B cell (primary cell): ENCODE data around the gene SH3RF1. TPM values are rescaled to one million over a fixed set of nuclear protein-coding genes. Genes with fewer than 3 reads are reported as not detected.

Experiments
- ATAC-seq: fragments of 200-7000 bp; cut with Tn5 transposase; one replicate; pipeline ENCODE4 v1.10.0; 2021; ENCODE audit warnings: low read depth, mild to moderate bottlenecking, moderate number of reproducible peaks, moderate library complexity
- CTCF ChIA-PET: fragments of 350-600 bp; sonication (Branson Sonifier 250); formaldehyde crosslinking; loops from one replicate; lab custom pipeline; 2021; ENCODE audit warnings: antibody characterized with exemption, inconsistent platforms; lab: Charles Lee
- POLR2A ChIA-PET: fragments of 350-600 bp; sonication (Branson Sonifier 250); formaldehyde crosslinking; loops from one replicate; lab custom pipeline; 2021; ENCODE audit warnings: antibody characterized with exemption; lab: Charles Lee
- DNase-seq: peaks from one replicate; pipeline ENCODE4 v3.0.0; 2013
- H2AFZ ChIP-seq: 2 replicates; pipeline ENCODE4 v1.6.1; 2012; ENCODE audit warnings: mild to moderate bottlenecking, low read depth, low read length; ENCODE audit not compliant: insufficient read depth, poor library complexity, severe bottlenecking
- H3K27ac ChIP-seq, 2 donors: 1 replicate in 1 of 2; 2 replicates in 1 of 2; pipeline ENCODE4 v1.5.1; 2012 to 2013; ENCODE audit warnings: low read length in 2 of 2, mild to moderate bottlenecking in 2 of 2, moderate library complexity in 1 of 2
- H3K27me3 ChIP-seq, 4 experiments: fragments of 200-600 bp in 1 of 4; sonication (generic) in 1 of 4; replicated peaks in 1 of 4; 1 replicate in 2 of 4; 2 replicates in 2 of 4; pipeline versions ENCODE4 v1.6.1 to v1.7.0; 2013 to 2016; ENCODE audit warnings: low read length in 3 of 4, mild to moderate bottlenecking in 2 of 4, mixed read lengths in 1 of 4, moderate library complexity in 1 of 4; ENCODE audit not compliant: insufficient read depth in 4 of 4, control insufficient read depth in 3 of 4; ENCODE audit errors: control extremely low read depth in 1 of 4
- H3K36me3 ChIP-seq, 2 experiments: replicated peaks in 1 of 2; 1 replicate in 1 of 2; 2 replicates in 1 of 2; pipeline versions ENCODE4 v1.6.1 to v1.7.1; 2013; ENCODE audit warnings: low read length in 1 of 2; ENCODE audit not compliant: insufficient read depth in 2 of 2, control insufficient read depth in 1 of 2; ENCODE audit errors: control extremely low read depth in 1 of 2, extremely low read depth in 1 of 2
- H3K4me1 ChIP-seq, 2 donors: fragments of 200-600 bp in 1 of 2; sonication (generic) in 1 of 2; 1 replicate in 1 of 2; 2 replicates in 1 of 2; pipeline versions ENCODE4 v1.5.1 to v1.6.1; 2013 to 2017; ENCODE audit warnings: low read length in 2 of 2; ENCODE audit not compliant: control insufficient read depth in 2 of 2, insufficient read depth in 2 of 2
- H3K4me2 ChIP-seq: replicated peaks from 2 replicates; pipeline ENCODE3; 2012; ENCODE audit warnings: mild to moderate bottlenecking, low read depth, low read length; ENCODE audit not compliant: poor library complexity, severe bottlenecking
- H3K4me3 ChIP-seq, 5 experiments: fragments of 200-600 bp in 1 of 5; sonication (generic) in 1 of 5; 1 replicate in 3 of 5; 2 replicates in 2 of 5; pipeline versions ENCODE4 v1.5.1 to v1.7.0; 2011 to 2016; ENCODE audit warnings: low read length in 4 of 5, mild to moderate bottlenecking in 4 of 5, low read depth in 2 of 5, control low read depth in 1 of 5, moderate library complexity in 1 of 5; ENCODE audit not compliant: insufficient read depth in 1 of 5; ENCODE audit errors: control extremely low read depth in 1 of 5, extremely low read depth in 1 of 5
- H3K79me2 ChIP-seq: fragments of 200-600 bp; sonication (generic); one replicate; pipeline ENCODE4 v1.6.0; 2016; ENCODE audit warnings: low read length; ENCODE audit not compliant: control insufficient read depth, insufficient read depth
- H3K9ac ChIP-seq: fragments of 200-600 bp; sonication (generic); 2 replicates; pipeline ENCODE4 v1.6.1; 2017; ENCODE audit warnings: mild to moderate bottlenecking, low read length, moderate library complexity
- H3K9me3 ChIP-seq, 3 donors: one replicate each; pipeline versions ENCODE4 v1.6.1 to v1.7.1; 2013; ENCODE audit warnings: low read length in 2 of 3; ENCODE audit not compliant: control insufficient read depth in 2 of 3, insufficient read depth in 1 of 3; ENCODE audit errors: control extremely low read depth in 1 of 3
- H4K20me1 ChIP-seq: 2 replicates; pipeline ENCODE4 v1.6.0; 2012; ENCODE audit warnings: mild to moderate bottlenecking, low read length; ENCODE audit not compliant: insufficient read depth, control insufficient read depth, poor library complexity, severe bottlenecking
- H3K27ac Mint-ChIP-seq: one replicate; pipeline ENCODE4 v1.8.0; 2021; ENCODE audit warnings: mixed read lengths
- H3K27me3 Mint-ChIP-seq: one replicate; pipeline ENCODE4 v1.8.0; 2021; ENCODE audit warnings: mixed read lengths
- H3K4me1 Mint-ChIP-seq: one replicate; pipeline ENCODE4 v1.8.0; 2021; ENCODE audit warnings: mixed read lengths
- H3K4me3 Mint-ChIP-seq: one replicate; pipeline ENCODE4 v1.8.0; 2021; ENCODE audit warnings: mixed read lengths
- H3K9me3 Mint-ChIP-seq: one replicate; pipeline ENCODE4 v1.8.0; 2022; ENCODE audit warnings: mixed read lengths; ENCODE audit not compliant: insufficient read depth
- EZH2 ChIP-seq: IDR thresholded peaks from 2 replicates; pipeline ENCODE4 v1.6.1; 2012; ENCODE audit warnings: borderline replicate concordance, low read depth, mild to moderate bottlenecking, moderate library complexity, low read length; ENCODE audit not compliant: insufficient read depth, poor library complexity, severe bottlenecking
- WGBS: methylation state at CpG from one replicate; pipeline ENCODE4 v1.1.5; 2013; ENCODE audit warnings: missing lambda C conversion rate; ENCODE audit not compliant: insufficient coverage; 5-methylcytosine and 5-hydroxymethylcytosine counted together
- intact Hi-C: fragments of 100-400 bp; cut with micrococcal nuclease; formaldehyde crosslinking; loops from one replicate; pipeline ENCODE4 v1.10.0; 2022
- polyA plus RNA-seq: library from polyadenylated mRNA; depleted of rRNA; stranded (reverse); fragments of >200 nt; gene quantifications from 2 replicates; pipeline ENCODE4 v1.2.3, GENCODE V29; 2012
- total RNA-seq, 2 donors: library from RNA; stranded (reverse); fragments of 120-200 nt in 1 of 2; gene quantifications; 1 replicate in 1 of 2; 2 replicates in 1 of 2; pipeline versions ENCODE4 v1.2.3 to v1.2.4, GENCODE V29; 2013 to 2022
- TF ChIP-seq, protein P1 (sequence below): fragments of 200-600 bp; IDR thresholded peaks from one replicate; pipeline ENCODE4 v1.8.0; 2022; ENCODE audit warnings: antibody characterized with exemption, mild to moderate bottlenecking

Gene SH3RF1
- total and polyA plus RNA-seq, 2 donors (not counting 1 experiment from before 2014, with no cell fraction given): 2.0 to 5.4 TPM

DNA sequence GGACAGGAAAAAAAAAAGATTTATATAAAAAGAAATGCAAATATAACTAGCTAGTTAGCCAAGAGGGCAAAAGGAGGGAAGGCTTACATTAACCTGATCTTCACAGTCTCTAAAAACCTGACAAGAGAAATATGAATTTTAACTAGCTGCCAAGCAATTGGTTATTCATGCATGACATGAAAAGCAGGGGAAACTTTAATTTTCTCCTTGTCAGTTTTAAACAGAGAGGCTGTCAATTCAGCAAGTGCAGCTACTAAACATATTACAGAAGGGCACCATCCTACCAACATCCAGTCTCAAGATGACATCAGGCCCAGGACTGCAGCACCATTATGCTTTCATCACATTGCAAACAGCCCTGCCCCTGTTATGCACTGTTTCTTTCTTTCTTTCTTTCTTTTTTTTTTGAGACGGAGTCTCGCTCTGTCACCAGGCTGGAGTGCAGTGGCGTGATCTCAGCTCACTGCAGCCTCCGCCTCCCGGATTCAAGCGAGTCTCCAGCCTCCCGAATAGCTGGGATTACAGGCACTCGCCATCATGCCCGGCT, 221.8 kb downstream of the SH3RF1 start:
- DNase-seq (no peak), ATAC-seq (no peak)
- H3K27me3 Mint-ChIP-seq: peaks cover 16% of the 10 kb centered on the region
- H3K27ac Mint-ChIP-seq: no peak overlapping the region
- H3K27ac ChIP-seq: no peak overlapping the region
- ChIA-PET CTCF (interaction anchor here (0.7 kb wide), 1 partner anchor 122 kb away, joined by 3 read pairs; no protein-coding TSS in a partner anchor), POLR2A (no interaction called here)
- H3K27me3 ChIP-seq: no peaks in the 10 kb centered on the region
- no peak overlapping the region for H3K4me3 Mint-ChIP-seq
- no peak overlapping the region for H3K4me2 ChIP-seq
- H2AFZ ChIP-seq: no peak overlapping the region
- no peaks in the 10 kb centered on the region for H3K36me3 ChIP-seq
- no peaks in the 10 kb centered on the region for H3K9me3 ChIP-seq
- no peaks in the 10 kb centered on the region for H3K4me1 ChIP-seq
- no peak overlapping the region for H3K9ac ChIP-seq
- H3K9me3 Mint-ChIP-seq: no peaks in the 10 kb centered on the region
- intact Hi-C loops: no loop called here
- no peak overlapping the region for H3K4me3 ChIP-seq
- 100% methylated on average over 9 of the region's 9 CpGs for WGBS
- H3K79me2 ChIP-seq: no peaks in the 10 kb centered on the region
- TF ChIP-seq EZH2: no peak
- TF ChIP-seq, protein P1, sequence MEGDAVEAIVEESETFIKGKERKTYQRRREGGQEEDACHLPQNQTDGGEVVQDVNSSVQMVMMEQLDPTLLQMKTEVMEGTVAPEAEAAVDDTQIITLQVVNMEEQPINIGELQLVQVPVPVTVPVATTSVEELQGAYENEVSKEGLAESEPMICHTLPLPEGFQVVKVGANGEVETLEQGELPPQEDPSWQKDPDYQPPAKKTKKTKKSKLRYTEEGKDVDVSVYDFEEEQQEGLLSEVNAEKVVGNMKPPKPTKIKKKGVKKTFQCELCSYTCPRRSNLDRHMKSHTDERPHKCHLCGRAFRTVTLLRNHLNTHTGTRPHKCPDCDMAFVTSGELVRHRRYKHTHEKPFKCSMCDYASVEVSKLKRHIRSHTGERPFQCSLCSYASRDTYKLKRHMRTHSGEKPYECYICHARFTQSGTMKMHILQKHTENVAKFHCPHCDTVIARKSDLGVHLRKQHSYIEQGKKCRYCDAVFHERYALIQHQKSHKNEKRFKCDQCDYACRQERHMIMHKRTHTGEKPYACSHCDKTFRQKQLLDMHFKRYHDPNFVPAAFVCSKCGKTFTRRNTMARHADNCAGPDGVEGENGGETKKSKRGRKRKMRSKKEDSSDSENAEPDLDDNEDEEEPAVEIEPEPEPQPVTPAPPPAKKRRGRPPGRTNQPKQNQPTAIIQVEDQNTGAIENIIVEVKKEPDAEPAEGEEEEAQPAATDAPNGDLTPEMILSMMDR: no peak
- no peaks in the 10 kb centered on the region for H4K20me1 ChIP-seq
- no peaks in the 10 kb centered on the region for H3K4me1 Mint-ChIP-seq

DNA sequence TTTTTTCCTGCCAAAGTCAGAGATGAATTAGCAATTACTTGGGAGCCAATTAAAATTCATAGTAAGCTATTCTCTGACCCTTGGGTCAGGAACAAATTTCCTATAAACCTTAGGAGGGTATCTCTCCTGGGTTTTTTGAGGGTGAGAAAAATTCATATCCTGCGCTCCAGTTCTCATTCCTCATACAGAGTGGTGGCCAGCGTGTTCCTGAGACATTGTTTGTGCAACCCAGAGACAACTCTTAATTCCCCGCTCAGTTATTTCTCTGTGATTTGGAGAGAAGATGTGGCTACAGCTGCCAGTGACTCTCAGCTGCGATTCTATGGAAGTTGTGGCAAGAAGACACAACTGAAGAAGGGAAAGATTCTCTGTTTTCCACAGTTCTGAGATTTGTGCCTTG, 222.8 kb downstream of the SH3RF1 start:
- intact Hi-C loops: no loop called here
- DNase-seq (no peak), ATAC-seq (no peak)
- Mint-ChIP-seq H3K4me3 (no peak overlapping the region), H3K27ac (no peak overlapping the region), H3K27me3 (peaks cover 11% of the 10 kb centered on the region), H3K9me3 (no peaks in the 10 kb centered on the region), H3K4me1 (no peaks in the 10 kb centered on the region)
- no peaks in the 10 kb centered on the region for H3K27me3 ChIP-seq
- H3K79me2 ChIP-seq: no peaks in the 10 kb centered on the region
- no peaks in the 10 kb centered on the region for H3K36me3 ChIP-seq
- no peak for TF ChIP-seq EZH2
- TF ChIP-seq, protein P1: no peak
- no peaks in the 10 kb centered on the region for H3K9me3 ChIP-seq
- H3K4me2 ChIP-seq: no peak overlapping the region
- H3K9ac ChIP-seq: no peak overlapping the region
- ChIA-PET CTCF (no interaction called here), POLR2A (no interaction called here)
- no peaks in the 10 kb centered on the region for H4K20me1 ChIP-seq
- H3K4me3 ChIP-seq: no peak overlapping the region
- no peak overlapping the region for H3K27ac ChIP-seq
- WGBS: 93% methylated on average over 3 of the region's 4 CpGs
- H3K4me1 ChIP-seq: no peaks in the 10 kb centered on the region
- H2AFZ ChIP-seq: no peak overlapping the region
